GM12878 (cell line): ENCODE data around the gene CIAPIN1. TPM values are rescaled to one million over a fixed set of nuclear protein-coding genes. Genes with fewer than 3 reads are reported as not detected.

Experiments used
- ATAC-seq: fragments of 200-7000 bp; cut with Tn5 transposase; 3 replicates; pipeline ENCODE4 v1.9.1; 2020; ENCODE audit warnings: mild to moderate bottlenecking, moderate library complexity
- BruUV-seq: library from RNA; stranded (reverse); fragments of 400-500 nt; replicated peaks from 2 replicates; lab custom pipeline; 2021; lab: Mats Ljungman, UMichigan
- CTCF ChIA-PET: fragments of 300-600 bp; sonication (Branson Sonifier 250); formaldehyde crosslinking; extraction: SDS; loops from one replicate; lab custom pipeline; 2021; ENCODE audit warnings: inconsistent platforms; lab: Yijun Ruan, JAX
- POLR2A ChIA-PET: fragments of 350-600 bp; formaldehyde crosslinking; extraction: SDS; loops from one replicate; lab custom pipeline; 2021; ENCODE audit warnings: inconsistent platforms; lab: Charles Lee
- RAD21 ChIA-PET: fragments of 300-600 bp; sonication (Branson Sonifier 250); formaldehyde crosslinking; loops from one replicate; lab custom pipeline; 2023; ENCODE audit warnings: antibody characterized with exemption; ENCODE audit not compliant: unreplicated experiment; lab: Charles Lee
- SMC1A ChIA-PET: fragments of 300-600 bp; sonication (Branson Sonifier 250); formaldehyde crosslinking; loops from one replicate; lab custom pipeline; 2023; ENCODE audit not compliant: unreplicated experiment, uncharacterized antibody; lab: Charles Lee
- DNase-seq: peaks from one replicate; pipeline ENCODE4 v3.0.0-alpha.2; 2011; ENCODE audit warnings: low read depth, low spot score
- FAIRE-seq: peaks from 3 replicates; lab custom pipeline; 2011; peaks lifted over from hg19 to GRCh38; lab: Jason Lieb, UNC
- H2AFZ ChIP-seq: 2 replicates; pipeline ENCODE4 v1.6.0; 2011; ENCODE audit warnings: low read depth, low read length, control low read depth; ENCODE audit not compliant: control insufficient read depth
- H3K27ac ChIP-seq: 2 replicates; pipeline ENCODE4 v1.5.1; 2011; ENCODE audit warnings: control low read depth; ENCODE audit not compliant: control insufficient read depth, insufficient read depth
- H3K27me3 ChIP-seq, 2 experiments: replicated peaks in 1 of 2; 2 replicates each; pipeline versions ENCODE4 v1.6.0 to v1.6.1; 2011; ENCODE audit warnings: low read length in 1 of 2; ENCODE audit not compliant: control insufficient read depth in 2 of 2, insufficient read depth in 2 of 2
- H3K36me3 ChIP-seq, 2 experiments: 2 replicates each; pipeline ENCODE4 v1.5.1; 2011; ENCODE audit warnings: low read length in 1 of 2; ENCODE audit not compliant: control insufficient read depth in 2 of 2, insufficient read depth in 2 of 2
- H3K4me1 ChIP-seq: 2 replicates; pipeline ENCODE4 v1.6.1; 2011; ENCODE audit warnings: mild to moderate bottlenecking, low read length, moderate library complexity, mixed read lengths; ENCODE audit not compliant: control insufficient read depth, insufficient read depth
- H3K4me2 ChIP-seq: 2 replicates; pipeline ENCODE4 v1.6.0; 2011; ENCODE audit warnings: control low read depth; ENCODE audit not compliant: control insufficient read depth, insufficient read depth
- H3K4me3 ChIP-seq: fragments of 200-600 bp; sonication (generic); 2 replicates; pipeline ENCODE4 v1.5.1; 2016
- H3K79me2 ChIP-seq: 2 replicates; pipeline ENCODE4 v1.6.0; 2011; ENCODE audit warnings: low read length; ENCODE audit not compliant: control insufficient read depth, insufficient read depth
- H3K9ac ChIP-seq: 2 replicates; pipeline ENCODE4 v1.8.0; 2011; ENCODE audit warnings: low read length, control low read depth, mixed read lengths; ENCODE audit not compliant: control insufficient read depth, insufficient read depth
- H3K9me3 ChIP-seq: replicated peaks from 3 replicates; pipeline ENCODE4 v1.5.1; 2011; ENCODE audit warnings: mild to moderate bottlenecking, low read length; ENCODE audit not compliant: control insufficient read depth, insufficient read depth
- H4K20me1 ChIP-seq: 2 replicates; pipeline ENCODE4 v1.6.0; 2011; ENCODE audit not compliant: control insufficient read depth, insufficient read depth
- ATF7 ChIP-seq: fragments of 450-650 bp; IDR thresholded peaks from 2 replicates; pipeline ENCODE4 v1.6.1; 2016; ENCODE audit warnings: low read depth, mild to moderate bottlenecking
- CHD2 ChIP-seq: IDR thresholded peaks from 2 replicates; pipeline ENCODE4 v1.6.1; 2011; ENCODE audit warnings: low read depth, low read length, improper control_type of control experiment, borderline replicate concordance
- CHD4 ChIP-seq: fragments of 200-600 bp; sonication (generic); IDR thresholded peaks from 2 replicates; pipeline ENCODE4 v1.6.1; 2016; ENCODE audit warnings: mild to moderate bottlenecking
- FOXK2 ChIP-seq: fragments of 450-650 bp; IDR thresholded peaks from 2 replicates; pipeline ENCODE4 v1.6.1; 2017; ENCODE audit warnings: mild to moderate bottlenecking, moderate library complexity
- IRF3 ChIP-seq: fragments of 450-650 bp; IDR thresholded peaks from 2 replicates; pipeline ENCODE4 v1.6.1; 2014; ENCODE audit warnings: mild to moderate bottlenecking
- KLF5 ChIP-seq: fragments of 450-650 bp; IDR thresholded peaks from 2 replicates; pipeline ENCODE4 v1.6.1; 2014; ENCODE audit warnings: mild to moderate bottlenecking; ENCODE audit not compliant: partially characterized antibody
- TCF7 ChIP-seq: IDR thresholded peaks from 2 replicates; pipeline ENCODE4 v1.6.1; 2014; ENCODE audit warnings: antibody characterized with exemption, borderline replicate concordance
- WRNIP1 ChIP-seq: IDR thresholded peaks from 2 replicates; pipeline ENCODE4 v1.6.1; 2011; ENCODE audit warnings: low read depth, low read length, improper control_type of control experiment, borderline replicate concordance
- WGBS: methylation state at CpG from one replicate; pipeline ENCODE4 v1.1.6; 2016; ENCODE audit warnings: low lambda C conversion rate; ENCODE audit not compliant: insufficient replicate concordance, insufficient coverage; ENCODE audit errors: missing lambda C conversion rate; 5-methylcytosine and 5-hydroxymethylcytosine counted together
- in situ Hi-C: fragments of 300-500 bp; cut with MboI; formaldehyde crosslinking; loops from 9 replicates; pipeline ENCODE4 v1.14.3; 2018; ENCODE audit warnings: mixed read lengths
- intact Hi-C: fragments of 100-400 bp; cut with micrococcal nuclease; formaldehyde crosslinking; loops from one replicate; pipeline ENCODE4 v1.14.2; 2022; ENCODE audit not compliant: unreplicated experiment
- polyA plus RNA-seq, 11 experiments: library from polyadenylated mRNA; depleted of rRNA in 4 of 11; unstranded in 6 of 11; stranded (reverse) in 5 of 11; fragments of >200 nt; fragmentation: Nextera tagmentation in 4 of 11; fragmentation: Illumina TruSeq in 1 of 11; extraction: Ambion mirVana in 4 of 11; extraction: Trizol in 1 of 11; gene quantifications; 1 replicate in 1 of 11; 2 replicates in 10 of 11; pipeline versions ENCODE4 v1.2.1 to v1.2.3, GENCODE V29; 2011 to 2016; ENCODE audit warnings: inconsistent platforms in 2 of 11, missing spikeins in 2 of 11, low read depth in 1 of 11
- total RNA-seq, 4 experiments: library from RNA; depleted of rRNA in 3 of 4; stranded (reverse); fragments of >200 nt in 3 of 4; fragmentation: Illumina TruSeq in 1 of 4; extraction: Trizol in 1 of 4; gene quantifications; 2 replicates each; pipeline versions ENCODE4 v1.2.1 to v1.2.3, GENCODE V29; 2013 to 2021
- TF ChIP-seq, protein P1 (sequence below): IDR thresholded peaks from 2 replicates; pipeline ENCODE4 v1.6.1; 2012; ENCODE audit warnings: low read depth, low read length, improper control_type of control experiment
- TF ChIP-seq, protein P2 (sequence below): fragments of 450-650 bp; conservative IDR thresholded peaks from 2 replicates; pipeline ENCODE4 v1.6.1; 2017; ENCODE audit warnings: mild to moderate bottlenecking, moderate library complexity
- TF ChIP-seq, protein P3 (sequence below): fragments of 450-650 bp; IDR thresholded peaks from 2 replicates; pipeline ENCODE4 v1.6.1; 2016; ENCODE audit warnings: mild to moderate bottlenecking

Gene CIAPIN1
- total and polyA plus RNA-seq, 10 of the 15 experiments (the other 5 are each of a cell fraction or from before 2014, with no cell fraction given) = 46.2 to 150 (median 54.3) TPM

- H3K4me1 ChIP-seq = peaks cover 15% of the 10 kb centered on the region
- H3K9me3 ChIP-seq = no peaks in the 10 kb centered on the region; the same call in 2 of the 3 replicates
- no TSS peak for BruUV-seq
- RAD21 ChIA-PET = no interaction called here
- no peak overlapping the region for H2AFZ ChIP-seq
- H3K36me3 ChIP-seq = no peaks in the 10 kb centered on the region
- no peak for TF ChIP-seq WRNIP1
- no peak for TF ChIP-seq ATF7
- in situ Hi-C loops (no loop called here), intact Hi-C loops (no loop called here)
- H3K79me2 ChIP-seq = no peaks in the 10 kb centered on the region
- no peak overlapping the region for H3K4me2 ChIP-seq
- no peak overlapping the region for H3K27ac ChIP-seq
- FAIRE-seq (no peak), ATAC-seq (no peak), DNase-seq (no peak)
- CTCF ChIA-PET = interaction anchor here (4.1 kb wide), 1 partner anchor 35 kb away, joined by 25 read pairs; no protein-coding TSS in a partner anchor
- no peak overlapping the region for H3K9ac ChIP-seq
- H3K4me3 ChIP-seq = no peak overlapping the region
- SMC1A ChIA-PET = no interaction called here
- 56% methylated on average over 8 of the region's 8 CpGs for WGBS
- POLR2A ChIA-PET = no interaction called here
- peaks cover 0 to 2% of the 10 kb centered on the region in 2 experiments; a peak in 1 of 4 replicates for H3K27me3 ChIP-seq
- no peaks in the 10 kb centered on the region for H4K20me1 ChIP-seq
Measured at GRCh38 chr16:57484515-57485005, 37.4 kb upstream of the CIAPIN1 start.

DNA sequence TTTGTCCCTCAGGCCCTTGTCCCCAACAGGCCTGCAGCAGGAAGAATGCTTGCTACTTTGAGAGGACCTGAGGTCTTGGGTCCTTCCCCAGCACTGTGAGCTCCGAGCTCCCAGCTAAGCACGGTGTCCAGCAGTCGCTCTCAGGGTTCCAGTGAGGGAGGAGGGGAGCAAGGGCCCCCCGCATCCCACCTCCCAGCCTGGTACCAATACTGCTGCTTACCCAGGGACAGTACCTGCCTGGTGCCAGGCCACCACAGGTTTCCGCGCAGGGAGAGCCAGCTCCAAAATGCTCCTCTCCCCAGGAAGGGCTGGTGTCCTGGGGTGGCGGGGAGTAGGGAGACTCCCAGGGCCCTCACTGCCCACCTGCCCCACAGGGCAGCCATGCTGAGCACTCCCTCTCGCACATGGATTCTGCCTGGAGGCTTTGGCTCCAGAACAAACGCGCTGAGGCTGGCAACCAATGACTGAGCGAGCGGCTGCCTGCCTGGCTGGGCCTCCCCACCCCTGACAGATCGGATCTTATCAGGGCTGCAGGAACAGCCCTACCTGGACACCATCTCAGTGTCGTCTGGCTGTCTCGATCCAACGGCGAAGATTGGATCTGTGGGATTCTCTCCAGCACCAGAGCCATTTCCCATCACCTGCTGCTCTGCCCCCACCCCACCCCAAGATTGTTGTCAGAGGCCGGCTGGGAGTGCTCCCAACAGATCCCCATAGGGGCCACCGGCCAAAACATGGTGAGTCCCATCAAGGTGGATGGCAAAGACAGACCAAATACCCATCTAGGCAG lies 36.7 kb upstream of the CIAPIN1 start:
- ChIA-PET POLR2A (no interaction called here), SMC1A (interaction anchor here (1.7 kb wide), 1 partner anchor 92 kb away, joined by 5 read pairs; no protein-coding TSS in a partner anchor), RAD21 (no interaction called here), CTCF (no interaction called here)
- Histone ChIP-seq H3K9ac (no peak overlapping the region), H3K4me2 (no peak overlapping the region), H2AFZ (no peak overlapping the region), H3K36me3 (no peaks in the 10 kb centered on the region), H3K27me3 (peaks cover 0 to 2% of the 10 kb centered on the region in 2 experiments; a peak in 1 of 4 replicates), H3K4me3 (no peak overlapping the region), H3K4me1 (peaks cover 19% of the 10 kb centered on the region), H3K9me3 (no peaks in the 10 kb centered on the region), H3K79me2 (no peaks in the 10 kb centered on the region), H4K20me1 (no peaks in the 10 kb centered on the region), H3K27ac (no peak overlapping the region)
- in situ Hi-C loops = no loop called here
- DNase-seq (no peak), ATAC-seq (no peak), FAIRE-seq (no peak)
- intact Hi-C loops = no loop called here
- WGBS = 74% methylated on average over 19 of the region's 19 CpGs
- BruUV-seq = no TSS peak
- TF ChIP-seq, protein P1, sequence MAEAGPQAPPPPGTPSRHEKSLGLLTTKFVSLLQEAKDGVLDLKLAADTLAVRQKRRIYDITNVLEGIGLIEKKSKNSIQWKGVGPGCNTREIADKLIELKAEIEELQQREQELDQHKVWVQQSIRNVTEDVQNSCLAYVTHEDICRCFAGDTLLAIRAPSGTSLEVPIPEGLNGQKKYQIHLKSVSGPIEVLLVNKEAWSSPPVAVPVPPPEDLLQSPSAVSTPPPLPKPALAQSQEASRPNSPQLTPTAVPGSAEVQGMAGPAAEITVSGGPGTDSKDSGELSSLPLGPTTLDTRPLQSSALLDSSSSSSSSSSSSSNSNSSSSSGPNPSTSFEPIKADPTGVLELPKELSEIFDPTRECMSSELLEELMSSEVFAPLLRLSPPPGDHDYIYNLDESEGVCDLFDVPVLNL = no peak
- TF ChIP-seq, protein P2, sequence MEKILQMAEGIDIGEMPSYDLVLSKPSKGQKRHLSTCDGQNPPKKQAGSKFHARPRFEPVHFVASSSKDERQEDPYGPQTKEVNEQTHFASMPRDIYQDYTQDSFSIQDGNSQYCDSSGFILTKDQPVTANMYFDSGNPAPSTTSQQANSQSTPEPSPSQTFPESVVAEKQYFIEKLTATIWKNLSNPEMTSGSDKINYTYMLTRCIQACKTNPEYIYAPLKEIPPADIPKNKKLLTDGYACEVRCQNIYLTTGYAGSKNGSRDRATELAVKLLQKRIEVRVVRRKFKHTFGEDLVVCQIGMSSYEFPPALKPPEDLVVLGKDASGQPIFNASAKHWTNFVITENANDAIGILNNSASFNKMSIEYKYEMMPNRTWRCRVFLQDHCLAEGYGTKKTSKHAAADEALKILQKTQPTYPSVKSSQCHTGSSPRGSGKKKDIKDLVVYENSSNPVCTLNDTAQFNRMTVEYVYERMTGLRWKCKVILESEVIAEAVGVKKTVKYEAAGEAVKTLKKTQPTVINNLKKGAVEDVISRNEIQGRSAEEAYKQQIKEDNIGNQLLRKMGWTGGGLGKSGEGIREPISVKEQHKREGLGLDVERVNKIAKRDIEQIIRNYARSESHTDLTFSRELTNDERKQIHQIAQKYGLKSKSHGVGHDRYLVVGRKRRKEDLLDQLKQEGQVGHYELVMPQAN = no peak
- TF ChIP-seq FOXK2 (no peak), CHD4 (no peak), TCF7 (no peak), IRF3 (no peak), KLF5 (no peak), CHD2 (no peak)
- TF ChIP-seq, protein P3, sequence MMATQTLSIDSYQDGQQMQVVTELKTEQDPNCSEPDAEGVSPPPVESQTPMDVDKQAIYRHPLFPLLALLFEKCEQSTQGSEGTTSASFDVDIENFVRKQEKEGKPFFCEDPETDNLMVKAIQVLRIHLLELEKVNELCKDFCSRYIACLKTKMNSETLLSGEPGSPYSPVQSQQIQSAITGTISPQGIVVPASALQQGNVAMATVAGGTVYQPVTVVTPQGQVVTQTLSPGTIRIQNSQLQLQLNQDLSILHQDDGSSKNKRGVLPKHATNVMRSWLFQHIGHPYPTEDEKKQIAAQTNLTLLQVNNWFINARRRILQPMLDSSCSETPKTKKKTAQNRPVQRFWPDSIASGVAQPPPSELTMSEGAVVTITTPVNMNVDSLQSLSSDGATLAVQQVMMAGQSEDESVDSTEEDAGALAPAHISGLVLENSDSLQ = no peak
